ENCODE measurements around the gene LRRC73.
"Not testable (repeated sequence)": the region's sequence is repeated elsewhere in the genome, so short reads cannot be mapped to it uniquely, and the experiment has no call there.

Gene LRRC73

DNA sequence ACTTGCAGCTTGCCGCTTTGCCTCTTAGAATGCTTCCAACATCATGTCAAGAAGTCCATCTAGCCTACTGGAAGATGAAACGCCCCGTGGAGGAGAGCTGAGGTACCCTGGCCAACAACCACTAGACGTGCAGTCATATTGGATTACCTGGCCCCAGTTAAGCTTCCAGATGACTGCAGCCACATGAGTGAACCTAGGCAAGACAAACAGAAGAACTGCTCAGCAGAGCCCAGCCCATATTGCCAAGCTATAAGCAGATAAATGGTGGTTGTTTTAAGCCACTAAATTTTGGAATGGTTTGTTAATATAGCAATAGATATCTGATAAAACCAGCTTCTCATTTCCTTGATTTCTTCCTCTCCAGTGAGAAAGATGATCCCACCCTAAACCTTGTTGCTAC is 50.1 kb downstream of the LRRC73 start:
- DNase-seq (ENCODE audit: low read depth) = no peak

DNA sequence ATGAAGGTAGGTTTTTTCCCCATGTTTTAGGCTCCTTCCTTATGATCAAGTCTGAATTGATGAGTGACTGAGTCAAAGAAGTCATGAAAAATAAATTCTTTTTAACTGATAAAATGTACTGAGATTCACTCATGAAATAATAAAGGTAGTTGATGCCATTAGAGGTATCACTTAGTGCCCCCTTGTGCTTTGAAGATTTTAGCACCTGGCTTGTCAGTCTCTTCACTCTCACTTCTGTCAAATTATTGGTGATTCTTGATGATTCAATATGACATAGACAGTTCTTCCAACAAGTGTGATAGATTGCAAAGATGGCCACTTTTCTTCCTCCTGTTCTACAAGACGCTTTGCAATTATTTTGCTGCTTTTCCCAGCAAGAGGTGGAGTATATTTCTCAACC is 50.6 kb downstream of the LRRC73 start:
- no peak for DNase-seq (ENCODE audit: low read depth)

GRCh38 chr6:43458154-43458553 is 52.0 kb downstream of the LRRC73 start:
- not testable (repeated sequence) for DNase-seq (ENCODE audit: low read depth)

GRCh38 chr6:43457643-43458042 is 52.5 kb downstream of the LRRC73 start:
- no peak for DNase-seq (ENCODE audit: low read depth)

Measured in T-helper 22 cell (primary cell).